ENCODE data around the gene COX8C.

DNA sequence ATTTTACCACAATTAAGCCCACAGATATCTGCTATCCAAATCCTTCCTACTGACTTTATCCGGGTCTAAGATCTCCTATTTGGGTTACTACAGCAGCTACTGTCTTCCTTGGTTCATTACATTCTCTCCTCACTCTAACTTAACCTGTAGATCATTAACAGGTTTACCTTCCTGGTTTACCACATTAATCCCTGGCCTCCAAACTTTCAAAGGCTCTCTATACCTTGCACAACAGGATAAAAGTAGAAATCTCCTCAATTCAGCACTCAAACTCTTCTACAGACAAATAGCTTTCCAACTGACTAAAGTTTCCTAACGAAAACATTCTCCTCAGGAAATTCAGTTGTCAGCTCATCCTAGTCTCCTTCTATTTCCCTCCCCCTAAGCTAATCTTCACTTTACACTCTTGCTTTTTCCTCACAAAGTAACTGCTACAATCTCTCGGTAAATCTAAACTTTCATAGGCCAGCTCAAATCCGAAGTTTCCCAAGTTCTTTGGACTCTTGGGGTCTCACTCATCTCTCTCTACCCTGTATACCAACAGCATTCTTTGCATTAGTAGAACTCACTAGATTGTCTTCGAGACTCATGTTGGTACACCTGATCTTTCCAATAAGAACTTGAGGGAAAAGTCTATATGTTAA lies 16.9 kb upstream of the COX8C start:
- TF ChIP-seq, protein P1, sequence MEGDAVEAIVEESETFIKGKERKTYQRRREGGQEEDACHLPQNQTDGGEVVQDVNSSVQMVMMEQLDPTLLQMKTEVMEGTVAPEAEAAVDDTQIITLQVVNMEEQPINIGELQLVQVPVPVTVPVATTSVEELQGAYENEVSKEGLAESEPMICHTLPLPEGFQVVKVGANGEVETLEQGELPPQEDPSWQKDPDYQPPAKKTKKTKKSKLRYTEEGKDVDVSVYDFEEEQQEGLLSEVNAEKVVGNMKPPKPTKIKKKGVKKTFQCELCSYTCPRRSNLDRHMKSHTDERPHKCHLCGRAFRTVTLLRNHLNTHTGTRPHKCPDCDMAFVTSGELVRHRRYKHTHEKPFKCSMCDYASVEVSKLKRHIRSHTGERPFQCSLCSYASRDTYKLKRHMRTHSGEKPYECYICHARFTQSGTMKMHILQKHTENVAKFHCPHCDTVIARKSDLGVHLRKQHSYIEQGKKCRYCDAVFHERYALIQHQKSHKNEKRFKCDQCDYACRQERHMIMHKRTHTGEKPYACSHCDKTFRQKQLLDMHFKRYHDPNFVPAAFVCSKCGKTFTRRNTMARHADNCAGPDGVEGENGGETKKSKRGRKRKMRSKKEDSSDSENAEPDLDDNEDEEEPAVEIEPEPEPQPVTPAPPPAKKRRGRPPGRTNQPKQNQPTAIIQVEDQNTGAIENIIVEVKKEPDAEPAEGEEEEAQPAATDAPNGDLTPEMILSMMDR (conservative IDR thresholded peaks at IDR 0.05; ENCODE audit: low read depth, low read length) = no peak
- TF ChIP-seq EZH2 (IDR thresholded peaks at IDR 0.05; ENCODE audit: borderline replicate concordance, low read depth, low read length, poor library complexity, severe bottlenecking) = no peak
